HG02943 (cell line): ENCODE measurements around the gene CDKAL1.
"Not testable (repeated sequence)": the region's sequence is repeated elsewhere in the genome, so short reads cannot be mapped to it uniquely, and the experiment has no call there.

Source experiments
- ATAC-seq: cut with Tn5 transposase; IDR thresholded peaks from one replicate; pipeline ENCODE4 v1.9.1; 2021; ENCODE audit warnings: mild to moderate bottlenecking, low read depth, moderate library complexity; ENCODE audit not compliant: unreplicated experiment

Gene CDKAL1

GRCh38 chr6:20704325-20705025, 170.2 kb downstream of the CDKAL1 start:
- ATAC-seq, result no peak

GRCh38 chr6:20705741-20706140, 171.5 kb downstream of the CDKAL1 start:
- no peak for ATAC-seq

GRCh38 chr6:20706238-20706938, 172.1 kb downstream of the CDKAL1 start:
- no peak for ATAC-seq

- ATAC-seq, result no peak
These were observed 172.8 kb downstream of the CDKAL1 start for GRCh38 chr6:20706939-20707485.

- ATAC-seq, result no peak
These were observed 173.6 kb downstream of the CDKAL1 start for GRCh38 chr6:20707870-20708269.

GRCh38 chr6:20708367-20709124, 174.3 kb downstream of the CDKAL1 start:
- peak; percentile 55 for ATAC-seq

GRCh38 chr6:20709451-20709850, 175.2 kb downstream of the CDKAL1 start:
- no peak for ATAC-seq

- no peak for ATAC-seq
These were observed 176.1 kb downstream of the CDKAL1 start for GRCh38 chr6:20710341-20710740.

GRCh38 chr6:20711518-20711917, 177.3 kb downstream of the CDKAL1 start:
- ATAC-seq, result no peak

- ATAC-seq, result no peak
These were observed 177.8 kb downstream of the CDKAL1 start for GRCh38 chr6:20712011-20712410.

GRCh38 chr6:20715135-20715806, 181.0 kb downstream of the CDKAL1 start:
- no peak for ATAC-seq

- no peak for ATAC-seq
These were observed 182.6 kb downstream of the CDKAL1 start for GRCh38 chr6:20716865-20717264.

GRCh38 chr6:20717743-20718142, 183.5 kb downstream of the CDKAL1 start:
- ATAC-seq, result no peak

GRCh38 chr6:20718705-20719653, 184.7 kb downstream of the CDKAL1 start:
- ATAC-seq, result no peak

- ATAC-seq, result no peak
These were observed 185.7 kb downstream of the CDKAL1 start for GRCh38 chr6:20719980-20720379.

GRCh38 chr6:20721121-20721520, 186.9 kb downstream of the CDKAL1 start:
- not testable (repeated sequence) for ATAC-seq

GRCh38 chr6:20722455-20722854, 188.2 kb downstream of the CDKAL1 start:
- ATAC-seq, result no peak

GRCh38 chr6:20723236-20723635, 189.0 kb downstream of the CDKAL1 start:
- no peak for ATAC-seq

GRCh38 chr6:20724443-20725190, 190.4 kb downstream of the CDKAL1 start:
- ATAC-seq, result no peak
